NK-92 (cell line): ENCODE results near the gene ICE1.

Experiments used
- DNase-seq: peaks from one replicate; lab custom pipeline; 2025; ENCODE audit not compliant: unreplicated experiment; lab: John Stamatoyannopoulos, UW

Gene ICE1

DNA sequence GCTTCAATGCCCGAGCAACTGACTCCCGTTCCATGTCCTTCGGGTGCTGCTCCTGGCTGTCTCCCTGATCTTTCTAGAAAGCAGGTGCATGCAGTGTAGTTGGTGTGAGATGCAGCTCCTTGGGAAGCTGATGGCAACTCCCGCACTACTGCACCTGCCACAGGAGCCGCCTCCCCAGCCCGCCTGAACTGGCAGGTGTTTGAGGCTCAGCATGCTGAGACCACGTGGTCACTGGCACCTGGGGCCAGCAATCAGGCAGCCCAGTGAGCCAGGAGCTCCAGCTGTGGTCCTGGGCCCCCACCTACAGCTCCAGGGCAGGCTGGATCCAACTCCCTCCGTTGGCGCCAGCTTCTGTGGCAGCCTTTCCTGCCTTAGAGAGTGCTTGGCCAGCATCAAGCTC lies 111.5 kb downstream of the ICE1 start:
- no peak for DNase-seq

DNA sequence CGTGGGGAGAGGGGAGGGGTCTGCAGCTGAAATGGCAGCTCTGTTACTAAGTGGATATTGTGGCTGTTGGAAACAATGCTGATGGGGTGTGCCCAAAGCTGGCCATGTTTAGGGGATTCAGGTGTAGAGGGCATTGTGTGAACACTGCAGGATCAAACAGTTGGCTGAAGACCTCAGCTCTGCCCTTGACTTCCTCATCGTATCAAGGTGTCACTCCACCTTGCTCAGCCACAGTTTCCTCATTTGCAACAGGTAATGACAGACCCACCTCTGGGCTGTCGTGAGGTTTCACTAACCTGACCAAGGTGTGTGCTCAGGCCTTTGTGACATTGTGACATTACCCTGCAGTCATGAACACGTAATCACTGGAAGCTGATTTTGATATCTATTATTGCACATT lies 111.9 kb downstream of the ICE1 start:
- DNase-seq, result no peak

GRCh38 chr5:5536871-5537270 lies 114.4 kb downstream of the ICE1 start:
- no peak for DNase-seq

DNA sequence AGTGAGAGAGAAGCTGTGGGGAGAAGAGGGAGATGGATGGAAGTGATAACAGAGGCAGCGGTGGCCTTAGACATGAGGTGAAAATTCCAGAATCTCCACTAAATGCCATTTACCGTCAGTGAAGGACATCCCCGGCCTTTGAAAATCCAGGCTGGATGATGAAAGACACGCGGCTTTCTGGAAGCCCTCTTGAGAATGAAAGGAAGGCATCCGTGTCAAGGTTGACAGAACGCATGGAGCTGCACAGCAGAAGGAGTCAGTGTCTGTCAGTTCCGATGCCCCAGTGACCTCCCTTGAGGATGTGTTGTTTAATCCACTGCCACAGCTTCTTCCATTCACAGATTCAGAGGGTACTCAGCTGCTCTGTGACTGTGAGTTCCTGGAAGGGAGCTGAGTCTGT lies 114.9 kb downstream of the ICE1 start:
- DNase-seq, result no peak

GRCh38 chr5:5539590-5539989 lies 117.1 kb downstream of the ICE1 start:
- no peak for DNase-seq
